Parathyroid adenoma (tissue), 2 donors: ENCODE results near the gene PPM1H.

Source experiments
- H2AFZ ChIP-seq: fragments of 300-600 bp; sonication (generic); one replicate; pipeline ENCODE4 v1.7.0; 2017; ENCODE audit warnings: antibody characterized with exemption, mild to moderate bottlenecking
- H3K27ac ChIP-seq: fragments of 300-600 bp; sonication (generic); one replicate; pipeline ENCODE4 v1.7.0; 2017
- H3K27me3 ChIP-seq: fragments of 300-600 bp; sonication (generic); one replicate; pipeline ENCODE4 v1.7.0; 2017; ENCODE audit warnings: low read length; ENCODE audit not compliant: control insufficient read depth, insufficient read depth
- H3K36me3 ChIP-seq: fragments of 300-600 bp; sonication (generic); one replicate; pipeline ENCODE4 v1.7.0; 2017; ENCODE audit warnings: low read length; ENCODE audit not compliant: control insufficient read depth, insufficient read depth
- H3K4me1 ChIP-seq: fragments of 300-600 bp; sonication (generic); one replicate; pipeline ENCODE4 v1.7.0; 2017; ENCODE audit warnings: control low read depth
- H3K4me2 ChIP-seq: fragments of 300-600 bp; sonication (generic); one replicate; pipeline ENCODE4 v1.7.0; 2017; ENCODE audit warnings: low read length
- H3K4me3 ChIP-seq: fragments of 300-600 bp; sonication (generic); one replicate; pipeline ENCODE4 v1.7.0; 2017; ENCODE audit warnings: low read depth, low read length
- H3K79me2 ChIP-seq: fragments of 300-600 bp; sonication (generic); one replicate; pipeline ENCODE4 v1.7.0; 2017; ENCODE audit warnings: control low read depth
- H3K9ac ChIP-seq: fragments of 300-600 bp; sonication (generic); one replicate; pipeline ENCODE4 v1.7.0; 2017; ENCODE audit warnings: mild to moderate bottlenecking
- H3K9me3 ChIP-seq: fragments of 300-600 bp; sonication (generic); one replicate; pipeline ENCODE4 v1.7.0; 2017; ENCODE audit warnings: low read length; ENCODE audit not compliant: control insufficient read depth
- TF ChIP-seq, protein P1 (sequence below): fragments of 300-600 bp; sonication (generic); IDR thresholded peaks from one replicate; pipeline ENCODE4 v1.7.0; 2017; ENCODE audit warnings: antibody characterized with exemption, mild to moderate bottlenecking
- donor health status: primary hyperparathyroidism.

PPM1H gene

GRCh38 chr12:62631471-62632410 is 303.2 kb downstream of the PPM1H start:
- Histone ChIP-seq H3K9ac (no peak overlapping the region), H3K27me3 (no peaks in the 10 kb centered on the region), H3K4me3 (peak overlapping the region; percentile 36), H3K9me3 (no peaks in the 10 kb centered on the region), H2AFZ (peak overlapping the region; percentile 92), H3K27ac (no peak overlapping the region), H3K4me1 (peaks cover 5% of the 10 kb centered on the region), H3K79me2 (no peaks in the 10 kb centered on the region), H3K36me3 (no peaks in the 10 kb centered on the region), H3K4me2 (peak overlapping the region; percentile 61)
- TF ChIP-seq, protein P1, sequence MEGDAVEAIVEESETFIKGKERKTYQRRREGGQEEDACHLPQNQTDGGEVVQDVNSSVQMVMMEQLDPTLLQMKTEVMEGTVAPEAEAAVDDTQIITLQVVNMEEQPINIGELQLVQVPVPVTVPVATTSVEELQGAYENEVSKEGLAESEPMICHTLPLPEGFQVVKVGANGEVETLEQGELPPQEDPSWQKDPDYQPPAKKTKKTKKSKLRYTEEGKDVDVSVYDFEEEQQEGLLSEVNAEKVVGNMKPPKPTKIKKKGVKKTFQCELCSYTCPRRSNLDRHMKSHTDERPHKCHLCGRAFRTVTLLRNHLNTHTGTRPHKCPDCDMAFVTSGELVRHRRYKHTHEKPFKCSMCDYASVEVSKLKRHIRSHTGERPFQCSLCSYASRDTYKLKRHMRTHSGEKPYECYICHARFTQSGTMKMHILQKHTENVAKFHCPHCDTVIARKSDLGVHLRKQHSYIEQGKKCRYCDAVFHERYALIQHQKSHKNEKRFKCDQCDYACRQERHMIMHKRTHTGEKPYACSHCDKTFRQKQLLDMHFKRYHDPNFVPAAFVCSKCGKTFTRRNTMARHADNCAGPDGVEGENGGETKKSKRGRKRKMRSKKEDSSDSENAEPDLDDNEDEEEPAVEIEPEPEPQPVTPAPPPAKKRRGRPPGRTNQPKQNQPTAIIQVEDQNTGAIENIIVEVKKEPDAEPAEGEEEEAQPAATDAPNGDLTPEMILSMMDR = no peak

DNA sequence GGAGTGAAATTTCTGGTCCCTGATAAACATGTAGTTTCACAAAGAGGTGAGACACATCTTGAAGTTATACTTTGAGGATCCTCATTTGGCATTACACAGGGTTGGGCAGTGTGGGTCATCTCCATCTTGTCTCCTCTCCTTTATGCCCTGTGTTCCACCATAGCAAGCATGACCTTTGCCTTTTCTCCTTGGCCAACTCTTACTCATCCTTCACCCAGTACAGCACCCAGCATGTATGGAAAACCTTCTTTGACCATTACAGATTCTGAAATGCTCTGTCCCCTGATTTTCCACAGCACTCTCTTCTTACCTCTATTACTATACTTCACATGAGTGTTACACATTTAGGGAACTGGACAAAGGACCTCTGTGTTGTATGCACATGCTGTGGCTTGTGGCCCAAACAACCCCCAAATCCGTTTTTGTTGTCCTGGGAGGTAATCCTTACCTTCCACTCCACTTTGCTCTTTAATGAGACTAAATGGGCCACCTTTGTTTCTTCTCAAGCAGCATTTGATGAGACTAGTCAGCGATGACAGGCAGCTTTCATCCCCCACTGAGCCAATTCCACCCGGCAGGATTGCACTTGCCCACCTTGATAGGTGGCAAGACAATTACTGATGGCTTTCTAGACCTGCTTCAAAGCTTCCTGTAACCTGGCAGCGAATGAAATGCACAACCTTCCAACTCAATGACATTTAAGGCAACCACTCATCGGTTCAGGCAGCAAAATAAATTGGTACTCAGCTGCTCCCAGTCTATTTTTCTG is 304.8 kb downstream of the PPM1H start:
- no peak overlapping the region for H3K4me2 ChIP-seq
- no peak overlapping the region for H3K4me3 ChIP-seq
- peaks cover 5% of the 10 kb centered on the region for H3K4me1 ChIP-seq
- H3K27me3 ChIP-seq = no peaks in the 10 kb centered on the region
- no peak overlapping the region for H3K27ac ChIP-seq
- TF ChIP-seq, protein P1 = no peak
- no peaks in the 10 kb centered on the region for H3K36me3 ChIP-seq
- H3K9me3 ChIP-seq = no peaks in the 10 kb centered on the region
- no peaks in the 10 kb centered on the region for H3K79me2 ChIP-seq
- no peak overlapping the region for H3K9ac ChIP-seq
- no peak overlapping the region for H2AFZ ChIP-seq

DNA sequence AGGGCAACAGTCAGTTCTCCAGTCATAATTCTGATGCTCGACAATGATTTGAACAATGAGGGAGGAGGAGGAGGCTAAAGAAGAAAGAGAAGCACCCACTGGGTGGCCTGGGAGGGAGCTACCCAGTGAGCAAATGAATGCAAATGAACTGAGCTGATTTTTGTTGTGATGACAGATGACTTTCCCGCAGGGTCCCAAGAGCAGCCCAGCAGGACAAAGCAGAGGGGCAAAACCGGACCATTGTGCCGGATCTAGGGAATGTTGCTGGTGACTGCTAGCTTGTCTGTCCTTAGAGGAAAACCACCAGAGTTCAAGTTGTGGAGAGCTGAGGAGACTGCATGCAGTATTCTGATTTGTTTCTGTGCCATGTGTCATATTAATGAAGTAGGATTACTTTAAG is 305.5 kb downstream of the PPM1H start:
- Histone ChIP-seq H3K9ac (no peak overlapping the region), H3K4me3 (no peak overlapping the region), H3K9me3 (no peaks in the 10 kb centered on the region), H3K4me1 (peaks cover 5% of the 10 kb centered on the region), H3K27ac (no peak overlapping the region), H3K27me3 (no peaks in the 10 kb centered on the region), H3K79me2 (no peaks in the 10 kb centered on the region), H2AFZ (no peak overlapping the region), H3K4me2 (no peak overlapping the region), H3K36me3 (no peaks in the 10 kb centered on the region)
- TF ChIP-seq, protein P1 = no peak

GRCh38 chr12:62627181-62627580 is 307.8 kb downstream of the PPM1H start:
- Histone ChIP-seq H3K79me2 (no peaks in the 10 kb centered on the region), H3K4me3 (no peak overlapping the region), H3K36me3 (no peaks in the 10 kb centered on the region), H2AFZ (no peak overlapping the region), H3K9ac (no peak overlapping the region), H3K27ac (no peak overlapping the region), H3K4me1 (no peaks in the 10 kb centered on the region), H3K9me3 (no peaks in the 10 kb centered on the region), H3K4me2 (no peak overlapping the region), H3K27me3 (no peaks in the 10 kb centered on the region)
- TF ChIP-seq, protein P1 = no peak
